ENCODE data around the gene SNRPA.
A peak's percentile ranks its signal among the peaks of the same experiment; 100 is the strongest.
"Not testable (repeated sequence)": the region's sequence is repeated elsewhere in the genome, so short reads cannot be mapped to it uniquely, and the experiment has no call there.

The SNRPA gene

GRCh38 chr19:40747536-40747935 is 3.5 kb upstream of the SNRPA start:
- DNase-seq, result no peak

- peak; percentile 99 for DNase-seq
Measured at GRCh38 chr19:40750058-40750873, 737 bp upstream of the SNRPA start, which contains the start of gene ACTMAP. Gene ACTMAP, minus strand, starts transcription at chr19:40750477. Its CDS starts 674 bp downstream, at chr19:40749803.

- no peak for DNase-seq
Measured at GRCh38 chr19:40752257-40752781, 1.3 kb downstream of the SNRPA start.

GRCh38 chr19:40754611-40755247 is 3.7 kb downstream of the SNRPA start:
- DNase-seq, result no peak

GRCh38 chr19:40755248-40755624 is 4.2 kb downstream of the SNRPA start:
- DNase-seq, result no peak

GRCh38 chr19:40755791-40756190 is 4.8 kb downstream of the SNRPA start:
- DNase-seq, result no peak

- no peak for DNase-seq
Measured at GRCh38 chr19:40756502-40757110, 5.6 kb downstream of the SNRPA start.

- no peak for DNase-seq
Measured at GRCh38 chr19:40758491-40758890, 7.5 kb downstream of the SNRPA start.

- no peak for DNase-seq
Measured at GRCh38 chr19:40759352-40759751, 8.3 kb downstream of the SNRPA start.

GRCh38 chr19:40762754-40763470 is 11.9 kb downstream of the SNRPA start:
- DNase-seq, result no peak

GRCh38 chr19:40763526-40763925 is 12.5 kb downstream of the SNRPA start:
- no peak for DNase-seq

- DNase-seq, result no peak
Measured at GRCh38 chr19:40763963-40764362, 13.0 kb downstream of the SNRPA start.

- DNase-seq, result not testable (repeated sequence)
Measured at GRCh38 chr19:40766385-40766784, 15.4 kb downstream of the SNRPA start.

GRCh38 chr19:40768869-40769268 is 17.9 kb downstream of the SNRPA start:
- DNase-seq, result no peak

- DNase-seq, result not testable (repeated sequence)
Measured at GRCh38 chr19:40771101-40771862, 20.3 kb downstream of the SNRPA start.

- DNase-seq, result no peak
Measured at GRCh38 chr19:40774916-40775631, 24.1 kb downstream of the SNRPA start, which contains the start of gene MIA. Gene MIA, plus strand, starts transcription at chr19:40775521. Its CDS starts 22 bp downstream, at chr19:40775543.

GRCh38 chr19:40775632-40776022 is 24.6 kb downstream of the SNRPA start:
- DNase-seq, result no peak

GRCh38 chr19:40776364-40776763 is 25.4 kb downstream of the SNRPA start:
- DNase-seq, result no peak

- DNase-seq, result peak; percentile 84
Measured at GRCh38 chr19:40776932-40777644, 26.1 kb downstream of the SNRPA start.

GRCh38 chr19:40777645-40777936 is 26.6 kb downstream of the SNRPA start:
- DNase-seq, result no peak

Data from activated CD4-positive, alpha-beta T cell treated with anti-CD3 and anti-CD28 coated beads, Interleukin-2, amount 50 U/mL, for 1 hour (primary cell).